ENCODE data around the gene GRAMD1B. TPM values are rescaled to one million over a fixed set of nuclear protein-coding genes. Genes with fewer than 3 reads are reported as not detected.
A peak's percentile ranks its signal among the peaks of the same experiment; 100 is the strongest.

Gene GRAMD1B
- polyA plus RNA-seq, 1 experiment = 2.7 TPM

DNA sequence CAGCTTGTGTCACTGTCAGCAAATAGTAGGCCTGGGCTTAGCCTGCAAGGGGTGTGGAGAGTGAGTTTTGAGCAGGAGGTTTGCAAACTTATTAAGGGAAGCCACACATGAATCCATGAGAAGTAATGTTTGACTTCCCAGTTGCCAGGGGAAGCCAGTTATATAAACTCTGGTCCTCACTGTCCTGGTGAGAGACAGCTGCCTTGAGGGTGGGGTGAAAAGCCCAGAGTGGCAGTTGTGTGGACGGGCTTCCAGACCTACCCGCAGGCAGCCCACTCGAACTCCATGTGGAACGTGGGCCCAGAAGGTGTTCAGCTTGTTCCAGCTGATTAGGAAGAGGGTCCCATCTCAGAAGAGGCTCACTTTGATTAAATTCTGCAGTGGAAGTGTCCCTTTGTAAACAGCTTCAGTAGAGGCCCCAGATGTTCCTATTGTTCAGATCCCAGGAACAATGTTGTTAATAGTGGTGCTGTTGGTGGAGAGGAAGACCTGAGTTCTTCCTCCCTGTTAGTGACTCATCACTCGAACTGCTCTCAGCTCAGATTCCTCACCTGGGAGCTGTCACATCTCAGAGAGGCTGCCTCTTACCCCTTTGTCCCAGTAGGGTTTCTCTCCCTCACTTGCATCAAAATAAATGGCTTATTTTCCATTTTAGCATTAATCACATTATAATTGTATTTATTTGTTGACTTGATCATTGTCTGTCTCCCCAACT is 63.4 kb downstream of the GRAMD1B start:
- no peak overlapping the region for H3K27ac ChIP-seq (ENCODE audit: low read depth, low read length)
- ChIA-PET POLR2A (no interaction called here), CTCF (interaction anchor here (1.1 to 2.6 kb wide), 4 partner anchors 15 to 232 kb away, joined by 4 to 7 read pairs (median 4); no protein-coding TSS in a partner anchor)
- no peaks in the 10 kb centered on the region; the same call in 1 of the 2 replicates for H3K9me3 ChIP-seq (ENCODE audit: control insufficient read depth, insufficient read depth, low read length)
- no peaks in the 10 kb centered on the region for H3K27me3 ChIP-seq (ENCODE audit: control insufficient read depth, insufficient read depth, low read length)
- H3K4me3 ChIP-seq (ENCODE audit: low read depth, low read length) = no peak overlapping the region
- TF ChIP-seq, protein P1, sequence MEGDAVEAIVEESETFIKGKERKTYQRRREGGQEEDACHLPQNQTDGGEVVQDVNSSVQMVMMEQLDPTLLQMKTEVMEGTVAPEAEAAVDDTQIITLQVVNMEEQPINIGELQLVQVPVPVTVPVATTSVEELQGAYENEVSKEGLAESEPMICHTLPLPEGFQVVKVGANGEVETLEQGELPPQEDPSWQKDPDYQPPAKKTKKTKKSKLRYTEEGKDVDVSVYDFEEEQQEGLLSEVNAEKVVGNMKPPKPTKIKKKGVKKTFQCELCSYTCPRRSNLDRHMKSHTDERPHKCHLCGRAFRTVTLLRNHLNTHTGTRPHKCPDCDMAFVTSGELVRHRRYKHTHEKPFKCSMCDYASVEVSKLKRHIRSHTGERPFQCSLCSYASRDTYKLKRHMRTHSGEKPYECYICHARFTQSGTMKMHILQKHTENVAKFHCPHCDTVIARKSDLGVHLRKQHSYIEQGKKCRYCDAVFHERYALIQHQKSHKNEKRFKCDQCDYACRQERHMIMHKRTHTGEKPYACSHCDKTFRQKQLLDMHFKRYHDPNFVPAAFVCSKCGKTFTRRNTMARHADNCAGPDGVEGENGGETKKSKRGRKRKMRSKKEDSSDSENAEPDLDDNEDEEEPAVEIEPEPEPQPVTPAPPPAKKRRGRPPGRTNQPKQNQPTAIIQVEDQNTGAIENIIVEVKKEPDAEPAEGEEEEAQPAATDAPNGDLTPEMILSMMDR (IDR thresholded peaks at IDR 0.05; ENCODE audit: low read depth, low read length) = no peak
- DNase-seq (ENCODE audit: low read depth, low spot score) = no peak

DNA sequence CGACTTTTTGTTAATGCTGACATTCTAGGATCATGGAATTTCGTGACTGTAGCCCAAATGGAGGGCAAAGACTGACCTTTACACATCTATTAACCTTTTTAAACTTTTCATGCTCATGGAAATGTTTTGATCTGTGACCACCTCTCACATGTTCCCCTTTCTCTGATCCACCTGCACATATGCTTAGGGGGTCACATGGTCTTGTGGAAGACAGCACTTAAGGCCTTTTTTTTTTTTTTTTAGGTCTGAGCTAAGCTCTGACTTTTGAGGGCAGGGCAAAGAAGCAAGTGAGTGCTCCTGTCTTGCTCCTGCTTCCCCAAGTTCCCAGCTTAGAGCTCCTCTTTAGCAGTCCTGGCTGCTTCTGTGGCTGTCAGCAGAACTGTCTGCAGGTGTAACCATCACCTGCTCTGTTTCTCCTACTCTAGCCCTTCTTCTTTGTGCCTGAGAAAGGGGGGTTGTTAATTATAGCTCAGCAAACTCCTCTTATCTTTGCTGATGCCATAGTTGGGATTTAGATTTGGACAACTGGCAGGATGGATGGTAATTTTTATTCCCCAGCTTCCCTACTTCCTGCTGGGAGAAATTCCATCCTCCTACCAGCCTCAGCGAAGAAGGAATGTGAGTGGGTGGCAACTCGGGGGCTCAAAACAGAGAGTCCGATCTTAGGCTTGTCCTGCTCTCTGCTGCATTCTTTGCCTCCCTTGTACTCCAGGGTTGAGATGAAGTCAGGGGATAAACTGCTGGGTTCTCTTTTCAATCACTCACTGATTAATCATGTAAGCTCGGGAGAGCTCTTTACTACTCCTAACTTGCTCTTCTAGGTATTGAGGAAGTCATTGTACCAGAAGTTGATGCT is 64.4 kb downstream of the GRAMD1B start:
- no peaks in the 10 kb centered on the region for H3K27me3 ChIP-seq (ENCODE audit: control insufficient read depth, insufficient read depth, low read length)
- H3K4me3 ChIP-seq (ENCODE audit: low read depth, low read length) = no peak overlapping the region
- peak; percentile 20 for DNase-seq (ENCODE audit: low read depth, low spot score)
- TF ChIP-seq, protein P1 (IDR thresholded peaks at IDR 0.05; ENCODE audit: low read depth, low read length) = no peak
- POLR2A ChIA-PET = interaction anchor here (1.0 kb wide), 3 partner anchors 15 to 432 kb away, joined by 3 to 8 read pairs (median 4); partner anchors contain the start of gene HSPA8
- H3K9me3 ChIP-seq (ENCODE audit: control insufficient read depth, insufficient read depth, low read length) = no peaks in the 10 kb centered on the region; the same call in 1 of the 2 replicates
- H3K27ac ChIP-seq (ENCODE audit: low read depth, low read length) = no peak overlapping the region
- CTCF ChIA-PET = interaction anchor here (0.6 to 2.6 kb wide), 7 partner anchors 9 to 193 kb away, joined by 3 to 14 read pairs (median 4); no protein-coding TSS in a partner anchor

DNA sequence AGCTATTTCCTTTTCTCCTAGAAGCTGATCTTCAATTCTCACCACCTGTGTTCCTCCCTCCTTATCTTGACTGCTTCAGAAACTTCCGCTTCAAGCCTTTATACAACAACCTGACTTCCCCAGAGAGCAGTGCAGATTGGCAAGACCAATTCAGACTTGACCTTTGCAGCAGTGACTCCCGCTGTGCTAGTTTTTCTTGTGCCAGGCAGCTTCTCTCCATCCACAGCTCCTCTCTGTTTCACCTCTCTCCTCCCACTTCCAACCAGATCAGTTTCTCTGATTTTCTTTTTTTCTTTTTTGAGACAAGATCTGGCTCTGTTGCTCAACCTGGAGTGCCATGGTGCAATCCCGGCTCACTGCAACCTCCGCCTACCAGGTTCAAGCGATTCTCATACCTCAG is 74.3 kb downstream of the GRAMD1B start:
- DNase-seq (ENCODE audit: low read depth, low spot score) = no peak
- no peaks in the 10 kb centered on the region for H3K9me3 ChIP-seq (ENCODE audit: control insufficient read depth, insufficient read depth, low read length)
- H3K4me3 ChIP-seq (ENCODE audit: low read depth, low read length) = no peak overlapping the region
- H3K27ac ChIP-seq (ENCODE audit: low read depth, low read length) = no peak overlapping the region
- H3K27me3 ChIP-seq (ENCODE audit: control insufficient read depth, insufficient read depth, low read length) = no peaks in the 10 kb centered on the region
- ChIA-PET POLR2A (no interaction called here), CTCF (interaction anchor here (1.6 kb wide), 1 partner anchor 72 kb away, joined by 8 read pairs; no protein-coding TSS in a partner anchor)
- TF ChIP-seq, protein P1 (IDR thresholded peaks at IDR 0.05; ENCODE audit: low read depth, low read length) = no peak

DNA sequence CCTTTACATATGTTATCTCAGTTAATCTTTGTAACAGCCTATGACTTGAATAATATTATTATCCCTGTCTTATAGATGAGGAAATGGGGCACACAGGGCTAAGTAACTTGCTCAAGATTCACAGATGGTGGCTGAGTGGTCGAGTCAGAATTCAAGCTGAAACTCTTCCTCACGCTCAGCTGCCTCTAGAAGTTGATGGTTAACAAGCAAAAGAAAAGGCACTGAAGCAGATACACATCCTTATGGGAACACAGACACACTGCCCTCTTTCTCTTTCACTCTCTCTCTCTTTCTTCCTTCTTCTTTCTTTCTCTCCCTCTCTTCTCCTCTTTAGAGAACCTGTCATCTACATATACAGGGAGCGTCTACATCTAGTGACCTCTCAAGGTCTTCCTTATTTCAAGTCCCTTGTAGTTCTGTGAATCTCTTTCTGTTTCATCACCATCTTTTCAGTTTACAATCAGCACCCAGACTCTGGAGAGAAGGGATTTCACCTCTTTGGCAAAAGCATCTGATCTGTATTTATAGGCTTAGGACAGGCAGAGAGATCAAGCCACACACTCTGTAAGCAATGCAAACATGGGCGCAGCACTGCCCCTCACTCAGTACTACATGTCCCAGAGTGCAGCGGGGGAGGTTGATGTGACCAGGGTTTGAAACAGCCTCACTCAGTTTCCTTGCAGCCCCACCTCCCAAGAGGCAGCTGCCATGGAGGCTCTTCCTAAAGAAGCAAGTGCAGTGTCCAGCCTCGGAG is 75.7 kb downstream of the GRAMD1B start:
- Histone ChIP-seq H3K4me3 (ENCODE audit: low read depth, low read length) (no peak overlapping the region), H3K27ac (ENCODE audit: low read depth, low read length) (no peak overlapping the region), H3K9me3 (ENCODE audit: control insufficient read depth, insufficient read depth, low read length) (no peaks in the 10 kb centered on the region), H3K27me3 (ENCODE audit: control insufficient read depth, insufficient read depth, low read length) (no peaks in the 10 kb centered on the region)
- no peak for DNase-seq (ENCODE audit: low read depth, low spot score)
- ChIA-PET POLR2A (no interaction called here), CTCF (no interaction called here)
- TF ChIP-seq, protein P1 (IDR thresholded peaks at IDR 0.05; ENCODE audit: low read depth, low read length) = no peak

All from AG04450 (cell line).